Measurements from ENCODE around the gene ECT2. TPM values are rescaled to one million over a fixed set of nuclear protein-coding genes. Genes with fewer than 3 reads are reported as not detected.

Gene ECT2
- total and polyA plus RNA-seq, 2 of the 8 experiments (the other 6 are each of a cell fraction or from before 2014, with no cell fraction given), result 19.5 to 88.7 TPM

DNA sequence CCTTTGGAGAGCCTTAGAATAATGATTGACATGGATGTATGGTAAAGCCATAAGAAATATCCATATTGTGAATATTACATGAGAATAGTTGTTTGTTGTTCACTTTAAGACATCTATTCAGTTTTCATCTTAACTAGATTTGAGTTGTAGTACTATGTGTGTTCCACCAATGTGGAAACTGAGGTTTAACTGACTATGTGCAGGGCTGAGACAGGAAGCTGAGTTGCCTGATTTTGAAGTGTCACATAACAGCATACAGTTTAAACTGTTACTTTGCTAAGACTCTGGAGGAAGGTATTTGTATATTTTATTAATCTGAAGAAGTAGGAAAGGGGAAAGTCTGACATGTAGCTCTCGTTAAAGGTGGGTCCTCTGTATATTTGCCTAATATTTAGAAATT is 2.1 kb downstream of the ECT2 start:
- H3K23me2 ChIP-seq (ENCODE audit: low read depth, low read length), result no peaks in the 10 kb centered on the region
- H3K4me3 ChIP-seq (ENCODE audit: extremely low read depth in 1 of 4, insufficient read depth in 2 of 4, low read depth in 3 of 4, low read length in 4 of 4), result no peak overlapping the region
- DNase-seq (ENCODE audit: low read depth in 1 of 2, low spot score in 2 of 2) (no peak), FAIRE-seq (no peak)
- H2AK5ac ChIP-seq (ENCODE audit: low read depth, low read length), result no peak overlapping the region
- H3K79me2 ChIP-seq (ENCODE audit: control insufficient read depth in 1 of 2, insufficient read depth in 2 of 2, low read length in 2 of 2), result peaks cover 23 to 57% of the 10 kb centered on the region in 2 experiments
- H3K23ac ChIP-seq (ENCODE audit: insufficient read length), result no peak overlapping the region
- no peak overlapping the region for H2BK120ac ChIP-seq (replicated peaks; ENCODE audit: low read depth, low read length)
- no peak overlapping the region for H4K5ac ChIP-seq (ENCODE audit: insufficient read length, low read depth, low read length)
- no peak overlapping the region for H3K27ac ChIP-seq (ENCODE audit: low read depth, low read length)
- no peak overlapping the region for H2AFZ ChIP-seq (ENCODE audit: low read length)
- H3K79me1 ChIP-seq (ENCODE audit: low read depth, low read length), result peaks cover 5% of the 10 kb centered on the region; the same call in 1 of the 2 replicates
- peaks cover 0 to 2% of the 10 kb centered on the region in 2 experiments for H4K20me1 ChIP-seq (replicated peaks in 1 of 2; ENCODE audit: control insufficient read depth in 1 of 2, insufficient read depth in 2 of 2, low read length in 2 of 2)
- no peak overlapping the region for H3K14ac ChIP-seq (ENCODE audit: insufficient read length)
- no peaks in the 10 kb centered on the region; a peak in 1 of 7 replicates for H3K4me1 ChIP-seq (replicated peaks in 1 of 4; ENCODE audit: control insufficient read depth in 3 of 4, insufficient read depth in 4 of 4, low read length in 3 of 4)
- POLR2A ChIA-PET (ENCODE audit: partially characterized antibody), result interaction anchor here (0.6 to 2.8 kb wide), 5 partner anchors 9 to 49 kb away, joined by 3 to 7 read pairs (median 5); no protein-coding TSS in a partner anchor
- H3K9ac ChIP-seq (replicated peaks in 1 of 4; ENCODE audit: extremely low read depth in 1 of 4, low read depth in 3 of 4, low read length in 3 of 4), result no peak overlapping the region
- H3K4me2 ChIP-seq (ENCODE audit: insufficient read depth in 1 of 2, low read depth in 2 of 2, low read length in 2 of 2), result no peak overlapping the region; a peak in 1 of 4 replicates
- no peak overlapping the region for H3K18ac ChIP-seq (ENCODE audit: extremely low read depth, low read length)
- H3K9me3 ChIP-seq (ENCODE audit: insufficient read depth in 2 of 2, low read depth in 1 of 2, low read length in 1 of 2), result no peaks in the 10 kb centered on the region
- no peak overlapping the region for H3K4ac ChIP-seq (replicated peaks; ENCODE audit: insufficient read length, low read depth, low read length)
- H2BK20ac ChIP-seq (ENCODE audit: low read length), result no peak overlapping the region
- H2BK12ac ChIP-seq (ENCODE audit: low read depth, low read length), result no peak overlapping the region
- H2BK15ac ChIP-seq (ENCODE audit: low read length), result no peak overlapping the region
- peaks cover 0 to 40% (median 15%) of the 10 kb centered on the region in 4 experiments; a peak in 6 of 8 replicates for H3K36me3 ChIP-seq (ENCODE audit: control insufficient read depth in 2 of 4, insufficient read depth in 4 of 4, low read length in 3 of 4)
- no peaks in the 10 kb centered on the region for H3K27me3 ChIP-seq (replicated peaks in 1 of 4; ENCODE audit: control insufficient read depth in 3 of 4, extremely low read depth in 1 of 4, insufficient read depth in 3 of 4, low read length in 3 of 4)
- CTCF ChIA-PET (ENCODE audit: partially characterized antibody), result interaction anchor here (0.6 to 2.4 kb wide), 3 partner anchors 42 to 767 kb away, joined by 3 to 11 read pairs (median 4); partner anchors contain the start of gene NCEH1
- no peak overlapping the region for H3K56ac ChIP-seq (replicated peaks; ENCODE audit: insufficient read length, low read depth, low read length)
- no peak overlapping the region for H4K8ac ChIP-seq (ENCODE audit: extremely low read depth, insufficient read depth, low read length)
- no peak overlapping the region for H4K91ac ChIP-seq (replicated peaks; ENCODE audit: insufficient read length, low read length)
- no peak overlapping the region for H2BK5ac ChIP-seq (ENCODE audit: low read depth, low read length)
- 92% methylated on average over 1 of the region's 1 CpG; no CpG with 5 or more reads in 1 of the 2 experiments for whole genome bisulfite sequencing, 2 experiments (ENCODE audit: extremely low coverage in 1 of 2, insufficient coverage in 1 of 2, insufficient read length in 1 of 2, insufficient replicate concordance in 2 of 2, low coverage in 1 of 2, low lambda C conversion rate in 2 of 2, missing lambda C conversion rate in 1 of 2)
- no peak for TF ChIP-seq SAP30 (IDR thresholded peaks at IDR 0.05; ENCODE audit: insufficient read depth, insufficient replicate concordance, low read length)
- TF ChIP-seq, protein P1, sequence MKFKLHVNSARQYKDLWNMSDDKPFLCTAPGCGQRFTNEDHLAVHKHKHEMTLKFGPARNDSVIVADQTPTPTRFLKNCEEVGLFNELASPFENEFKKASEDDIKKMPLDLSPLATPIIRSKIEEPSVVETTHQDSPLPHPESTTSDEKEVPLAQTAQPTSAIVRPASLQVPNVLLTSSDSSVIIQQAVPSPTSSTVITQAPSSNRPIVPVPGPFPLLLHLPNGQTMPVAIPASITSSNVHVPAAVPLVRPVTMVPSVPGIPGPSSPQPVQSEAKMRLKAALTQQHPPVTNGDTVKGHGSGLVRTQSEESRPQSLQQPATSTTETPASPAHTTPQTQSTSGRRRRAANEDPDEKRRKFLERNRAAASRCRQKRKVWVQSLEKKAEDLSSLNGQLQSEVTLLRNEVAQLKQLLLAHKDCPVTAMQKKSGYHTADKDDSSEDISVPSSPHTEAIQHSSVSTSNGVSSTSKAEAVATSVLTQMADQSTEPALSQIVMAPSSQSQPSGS (IDR thresholded peaks at IDR 0.05; ENCODE audit: low read length), result no peak
- TF ChIP-seq NRF1 (IDR thresholded peaks at IDR 0.05; ENCODE audit: low read depth, low read length), result no peak
- TF ChIP-seq SP1 (IDR thresholded peaks at IDR 0.05; ENCODE audit: low read depth, low read length), result no peak
- TF ChIP-seq BACH1 (IDR thresholded peaks at IDR 0.05; ENCODE audit: low read length), result no peak
- no peak for TF ChIP-seq SIRT6 (IDR thresholded peaks at IDR 0.05; ENCODE audit: low read length)
- no peak for TF ChIP-seq YY1 (IDR thresholded peaks at IDR 0.05; ENCODE audit: low read depth, low read length)
- TF ChIP-seq, protein P2, sequence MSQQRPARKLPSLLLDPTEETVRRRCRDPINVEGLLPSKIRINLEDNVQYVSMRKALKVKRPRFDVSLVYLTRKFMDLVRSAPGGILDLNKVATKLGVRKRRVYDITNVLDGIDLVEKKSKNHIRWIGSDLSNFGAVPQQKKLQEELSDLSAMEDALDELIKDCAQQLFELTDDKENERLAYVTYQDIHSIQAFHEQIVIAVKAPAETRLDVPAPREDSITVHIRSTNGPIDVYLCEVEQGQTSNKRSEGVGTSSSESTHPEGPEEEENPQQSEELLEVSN (IDR thresholded peaks at IDR 0.05), result no peak
- no peak for TF ChIP-seq RFX5 (IDR thresholded peaks at IDR 0.05; ENCODE audit: borderline replicate concordance, low read depth, low read length)
- TF ChIP-seq EZH2 (IDR thresholded peaks at IDR 0.05; ENCODE audit: low read depth, low read length, severe bottlenecking), result no peak
- no peak for TF ChIP-seq NANOG (IDR thresholded peaks at IDR 0.05; ENCODE audit: insufficient read depth, low read depth, low read length, poor library complexity, severe bottlenecking)
